SU-DHL-6 (cell line): ENCODE results near the gene DDX27.
A peak's percentile ranks its signal among the peaks of the same experiment; 100 is the strongest.

Source experiments
- H2AFZ ChIP-seq: fragments of 200-600 bp; sonication (generic); 2 replicates; pipeline ENCODE4 v1.6.1; 2014; ENCODE audit warnings: low read depth, mild to moderate bottlenecking, moderate library complexity, mixed read lengths, antibody characterized with exemption, low read length; ENCODE audit not compliant: severe bottlenecking
- H3F3A ChIP-seq: fragments of 200-600 bp; shearing (Covaris generic); 2 replicates; pipeline ENCODE4 v1.6.0; 2016; ENCODE audit warnings: antibody characterized with exemption, mild to moderate bottlenecking; ENCODE audit not compliant: insufficient read depth
- H3K27ac ChIP-seq: fragments of 200-600 bp; sonication (generic); 2 replicates; pipeline ENCODE4 v1.5.1; 2016; ENCODE audit warnings: low read depth, mild to moderate bottlenecking, low read length, moderate library complexity, mixed read lengths
- H3K27me3 ChIP-seq: fragments of 200-600 bp; sonication (generic), shearing (Covaris generic); 2 replicates; pipeline ENCODE4 v1.6.0; 2014; ENCODE audit warnings: mild to moderate bottlenecking, low read length
- H3K36me3 ChIP-seq: fragments of 200-600 bp; sonication (generic); 2 replicates; pipeline ENCODE4 v1.6.1; 2014; ENCODE audit warnings: mild to moderate bottlenecking, low read length, mixed read lengths
- H3K4me2 ChIP-seq: fragments of 300-600, 200-600 bp; shearing (Covaris generic), sonication (generic); 2 replicates; pipeline ENCODE4 v1.6.0; 2014; ENCODE audit warnings: low read length, low read depth, mild to moderate bottlenecking; ENCODE audit not compliant: poor library complexity, severe bottlenecking
- H3K4me3 ChIP-seq: fragments of 200-600 bp; sonication (generic); 2 replicates; pipeline ENCODE4 v1.5.1; 2014; ENCODE audit warnings: antibody characterized with exemption, low read length, mild to moderate bottlenecking, mixed read lengths; ENCODE audit not compliant: insufficient read depth, poor library complexity, severe bottlenecking
- H3K79me2 ChIP-seq: fragments of 200-600 bp; sonication (generic); 2 replicates; pipeline ENCODE4 v1.6.1; 2014; ENCODE audit warnings: mild to moderate bottlenecking, low read length, moderate library complexity; ENCODE audit not compliant: insufficient read depth
- H3K9ac ChIP-seq: fragments of 200-600 bp; sonication (generic); 2 replicates; pipeline ENCODE4 v1.7.0; 2014; ENCODE audit warnings: mild to moderate bottlenecking, low read length
- H3K9me2 ChIP-seq: fragments of 200-600 bp; sonication (generic); replicated peaks from 2 replicates; pipeline ENCODE4 v1.6.1; 2014; ENCODE audit warnings: low read length; ENCODE audit not compliant: insufficient read depth
- H3K9me3 ChIP-seq: fragments of 200-600 bp; sonication (generic); 2 replicates; pipeline ENCODE4 v1.6.1; 2014; ENCODE audit warnings: low read length, mixed read lengths; ENCODE audit not compliant: insufficient read depth
- H4K20me1 ChIP-seq: fragments of 200-600 bp; sonication (generic); 2 replicates; pipeline ENCODE4 v1.6.1; 2014; ENCODE audit warnings: low read depth, mild to moderate bottlenecking, antibody characterized with exemption, low read length, moderate library complexity, mixed read lengths
- EZH2phosphoT487 ChIP-seq: fragments of 200-600 bp; sonication (generic), shearing (Covaris generic); conservative IDR thresholded peaks from 2 replicates; pipeline ENCODE4 v1.6.1; 2018; ENCODE audit warnings: mild to moderate bottlenecking, antibody characterized with exemption, low read length, moderate library complexity, mixed read lengths
- TF ChIP-seq, protein P1 (sequence below): fragments of 200-600 bp; sonication (generic); IDR thresholded peaks from one replicate; pipeline ENCODE4 v1.5.1; 2017; ENCODE audit warnings: antibody characterized with exemption, mild to moderate bottlenecking, low read length, moderate library complexity; ENCODE audit not compliant: insufficient read depth, poor library complexity, severe bottlenecking

DDX27 gene

DNA sequence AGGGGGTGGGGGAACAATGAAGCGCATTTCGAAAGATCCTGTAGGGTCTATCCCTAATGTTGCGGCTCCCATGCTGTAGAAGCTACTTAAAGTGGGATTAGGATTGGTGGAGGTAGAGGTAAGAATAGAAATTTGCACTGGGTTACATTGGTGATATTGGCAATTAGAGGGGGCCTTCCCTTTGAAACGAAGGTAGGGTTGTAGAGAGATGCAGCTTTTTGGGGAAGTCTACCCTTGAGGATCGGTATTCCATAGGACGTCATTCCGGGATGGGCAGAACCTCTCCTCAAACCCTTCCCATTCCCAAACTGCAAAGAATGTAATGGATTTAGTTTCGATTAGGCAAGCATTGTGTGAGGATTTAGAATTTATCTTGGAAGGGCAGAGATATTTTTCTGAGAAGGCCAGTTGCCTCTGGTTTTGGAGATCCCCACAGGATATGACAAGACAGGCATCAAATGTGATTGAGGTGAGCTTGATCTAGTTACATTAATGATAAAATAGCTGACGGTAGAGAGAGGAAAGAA lies 64.0 kb downstream of the DDX27 start:
- Histone ChIP-seq H4K20me1 (peaks cover 70% of the 10 kb centered on the region), H3K4me2 (peak overlapping the region; percentile 79), H3F3A (peaks cover 96% of the 10 kb centered on the region), H2AFZ (no peak overlapping the region), H3K27ac (no peak overlapping the region), H3K9me2 (no peaks in the 10 kb centered on the region), H3K9me3 (peaks cover 4% of the 10 kb centered on the region; the same call in 1 of the 2 replicates), H3K79me2 (peaks cover 85% of the 10 kb centered on the region), H3K27me3 (no peaks in the 10 kb centered on the region), H3K4me3 (no peak overlapping the region), H3K36me3 (peaks cover 94% of the 10 kb centered on the region), H3K9ac (no peak overlapping the region)
- no peak for TF ChIP-seq EZH2phosphoT487

DNA sequence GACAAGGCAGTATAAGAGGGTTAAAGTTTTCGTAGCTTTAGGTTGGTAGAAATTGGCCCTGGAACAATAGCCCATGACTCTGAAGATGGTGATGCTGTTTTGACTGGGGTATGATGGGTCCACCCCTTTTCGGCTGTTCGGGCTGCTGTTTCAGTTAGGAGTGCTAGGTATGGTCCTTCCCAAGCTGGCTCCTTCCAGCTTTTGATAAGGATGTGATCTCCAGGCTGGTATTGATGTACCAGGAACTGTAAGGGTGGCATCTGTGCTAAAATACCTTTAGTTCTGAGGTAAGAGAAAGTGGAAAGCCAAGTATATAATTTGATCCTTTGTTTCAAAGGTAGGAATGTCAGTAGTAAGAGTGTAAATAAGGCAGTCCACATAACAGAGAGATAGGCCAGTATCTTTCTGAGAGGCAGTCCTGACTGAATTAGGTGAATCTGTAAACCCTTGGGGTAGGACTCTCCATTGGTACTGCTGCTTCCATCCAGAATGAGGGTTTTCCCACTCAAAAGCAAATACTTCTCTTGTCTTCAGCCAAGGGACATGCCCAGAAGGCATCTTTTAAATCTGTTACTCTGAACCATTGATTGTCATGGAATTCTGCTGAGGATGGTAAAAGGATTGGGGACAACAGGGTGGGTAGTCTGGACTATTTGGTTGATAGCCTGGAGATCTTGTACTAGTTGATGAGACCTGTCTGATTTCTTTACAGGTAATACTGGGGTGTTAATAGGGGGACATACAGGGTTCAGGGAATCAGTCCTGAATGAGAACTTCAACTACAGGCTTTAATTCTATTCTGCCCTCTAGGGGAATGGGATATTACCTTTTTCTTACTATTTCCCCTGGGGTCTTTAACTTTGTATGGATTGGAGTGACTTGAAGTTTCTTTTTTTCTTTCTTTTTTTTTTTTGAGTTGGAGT lies 64.7 kb downstream of the DDX27 start:
- no peaks in the 10 kb centered on the region for H3K27me3 ChIP-seq
- H2AFZ ChIP-seq: no peak overlapping the region
- TF ChIP-seq EZH2phosphoT487: no peak
- TF ChIP-seq, protein P1, sequence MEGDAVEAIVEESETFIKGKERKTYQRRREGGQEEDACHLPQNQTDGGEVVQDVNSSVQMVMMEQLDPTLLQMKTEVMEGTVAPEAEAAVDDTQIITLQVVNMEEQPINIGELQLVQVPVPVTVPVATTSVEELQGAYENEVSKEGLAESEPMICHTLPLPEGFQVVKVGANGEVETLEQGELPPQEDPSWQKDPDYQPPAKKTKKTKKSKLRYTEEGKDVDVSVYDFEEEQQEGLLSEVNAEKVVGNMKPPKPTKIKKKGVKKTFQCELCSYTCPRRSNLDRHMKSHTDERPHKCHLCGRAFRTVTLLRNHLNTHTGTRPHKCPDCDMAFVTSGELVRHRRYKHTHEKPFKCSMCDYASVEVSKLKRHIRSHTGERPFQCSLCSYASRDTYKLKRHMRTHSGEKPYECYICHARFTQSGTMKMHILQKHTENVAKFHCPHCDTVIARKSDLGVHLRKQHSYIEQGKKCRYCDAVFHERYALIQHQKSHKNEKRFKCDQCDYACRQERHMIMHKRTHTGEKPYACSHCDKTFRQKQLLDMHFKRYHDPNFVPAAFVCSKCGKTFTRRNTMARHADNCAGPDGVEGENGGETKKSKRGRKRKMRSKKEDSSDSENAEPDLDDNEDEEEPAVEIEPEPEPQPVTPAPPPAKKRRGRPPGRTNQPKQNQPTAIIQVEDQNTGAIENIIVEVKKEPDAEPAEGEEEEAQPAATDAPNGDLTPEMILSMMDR: no peak
- peak overlapping the region; percentile 79 for H3K4me2 ChIP-seq
- H3K9me3 ChIP-seq: peaks cover 4% of the 10 kb centered on the region; the same call in 1 of the 2 replicates
- no peak overlapping the region for H3K27ac ChIP-seq
- peaks cover 82% of the 10 kb centered on the region for H3K79me2 ChIP-seq
- H3K9ac ChIP-seq: no peak overlapping the region
- no peaks in the 10 kb centered on the region for H3K9me2 ChIP-seq
- peaks cover 97% of the 10 kb centered on the region for H3K36me3 ChIP-seq
- peaks cover 77% of the 10 kb centered on the region for H4K20me1 ChIP-seq
- peaks cover 98% of the 10 kb centered on the region for H3F3A ChIP-seq
- no peak overlapping the region for H3K4me3 ChIP-seq

DNA sequence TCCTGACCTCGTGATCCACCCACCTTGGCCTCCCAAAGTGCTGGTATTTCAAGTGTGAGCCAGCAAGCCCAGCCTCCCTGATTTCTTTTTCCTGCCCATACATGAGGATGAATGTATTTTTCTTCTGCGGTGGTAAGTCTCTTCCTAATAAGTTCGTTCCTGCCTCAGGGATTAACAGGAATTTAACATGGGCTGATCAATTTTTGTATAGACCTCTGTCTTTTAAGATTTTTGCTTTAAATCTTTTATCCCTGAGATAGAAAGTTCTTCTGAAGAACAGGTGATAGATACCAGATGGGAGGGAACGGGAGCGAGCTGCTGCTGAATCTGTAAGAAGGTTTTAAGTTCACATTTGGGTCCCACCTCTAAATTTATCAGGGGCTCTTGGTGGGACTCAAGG lies 65.6 kb downstream of the DDX27 start:
- peaks cover 4% of the 10 kb centered on the region; the same call in 1 of the 2 replicates for H3K9me3 ChIP-seq
- H3F3A ChIP-seq: peaks cover 98% of the 10 kb centered on the region
- H4K20me1 ChIP-seq: peaks cover 76% of the 10 kb centered on the region
- no peak overlapping the region for H3K9ac ChIP-seq
- no peak for TF ChIP-seq EZH2phosphoT487
- TF ChIP-seq, protein P1: no peak
- H3K4me3 ChIP-seq: no peak overlapping the region
- peaks cover 73% of the 10 kb centered on the region for H3K79me2 ChIP-seq
- no peaks in the 10 kb centered on the region for H3K9me2 ChIP-seq
- no peaks in the 10 kb centered on the region for H3K27me3 ChIP-seq
- H2AFZ ChIP-seq: no peak overlapping the region
- no peak overlapping the region for H3K27ac ChIP-seq
- peak overlapping the region; percentile 3 for H3K4me2 ChIP-seq
- H3K36me3 ChIP-seq: peaks cover 93% of the 10 kb centered on the region
